Esophagus squamous epithelium (tissue), 5 donors: ENCODE measurements around the gene STX1A. TPM values are rescaled to one million over a fixed set of nuclear protein-coding genes. Genes with fewer than 3 reads are reported as not detected.

Experiments
- DNase-seq: peaks from one replicate; lab custom pipeline; 2025; lab: John Stamatoyannopoulos, UW
- H3K27ac ChIP-seq, 4 donors: fragments of 200-600 bp; sonication (generic); one replicate each; pipeline ENCODE4 v1.5.1; 2016 to 2019; ENCODE audit warnings: mild to moderate bottlenecking in 1 of 4
- H3K27me3 ChIP-seq, 4 donors: fragments of 200-600 bp; sonication (generic); 1 replicate in 3 of 4; 2 replicates in 1 of 4; pipeline versions ENCODE4 v1.5.1 to v1.6.0; 2017 to 2021; ENCODE audit warnings: antibody characterized with exemption in 1 of 4
- H3K36me3 ChIP-seq, 3 donors: fragments of 200-600 bp; sonication (generic); one replicate each; pipeline ENCODE4 v1.5.1; 2016 to 2019
- H3K4me1 ChIP-seq, 3 donors: fragments of 200-600 bp; sonication (generic); one replicate each; pipeline ENCODE4 v1.5.1; 2017 to 2019
- H3K4me3 ChIP-seq, 4 donors: fragments of 200-600 bp; sonication (generic); 1 replicate in 3 of 4; 2 replicates in 1 of 4; pipeline ENCODE4 v1.5.1; 2016 to 2019; ENCODE audit warnings: mild to moderate bottlenecking in 2 of 4, moderate library complexity in 1 of 4
- H3K9me3 ChIP-seq, 3 donors: fragments of 200-600 bp; sonication (generic); one replicate each; pipeline ENCODE4 v1.5.1; 2016 to 2019
- POLR2A ChIP-seq, 4 donors: fragments of 450-650 bp; IDR thresholded peaks; one replicate each; pipeline ENCODE4 v1.6.1; 2017; ENCODE audit warnings: antibody characterized with exemption in 4 of 4, mild to moderate bottlenecking in 4 of 4, moderate library complexity in 3 of 4
- WGBS, 2 donors: methylation state at CpG; one replicate each; pipeline ENCODE4 v1.1.5; 2018; 5-methylcytosine and 5-hydroxymethylcytosine counted together
- intact Hi-C: fragments of 100-400 bp; cut with DNase I; formaldehyde crosslinking; loops from one replicate; pipeline ENCODE4 v1.15.0; 2022
- total RNA-seq, 4 donors: library from RNA; depleted of rRNA; stranded (reverse); fragments of >200 nt; gene quantifications; one replicate each; pipeline ENCODE4 v1.1.0, GENCODE V29; 2016
- TF ChIP-seq, protein P1 (sequence below), 6 experiments: fragments of 450-650 bp in 4 of 6; fragments of 200-600 bp in 2 of 6; sonication (generic) in 2 of 6; IDR thresholded peaks; one replicate each; pipeline ENCODE4 v1.5.1; 2016 to 2019; ENCODE audit warnings: antibody characterized with exemption in 6 of 6, mild to moderate bottlenecking in 4 of 6, moderate library complexity in 4 of 6
- donor health status: DM: yes; HTN: yes; CAD: no.

Gene STX1A
- total RNA-seq, 4 donors from 2014 or later = 0.94 to 4.0 (median 1.8) TPM

DNA sequence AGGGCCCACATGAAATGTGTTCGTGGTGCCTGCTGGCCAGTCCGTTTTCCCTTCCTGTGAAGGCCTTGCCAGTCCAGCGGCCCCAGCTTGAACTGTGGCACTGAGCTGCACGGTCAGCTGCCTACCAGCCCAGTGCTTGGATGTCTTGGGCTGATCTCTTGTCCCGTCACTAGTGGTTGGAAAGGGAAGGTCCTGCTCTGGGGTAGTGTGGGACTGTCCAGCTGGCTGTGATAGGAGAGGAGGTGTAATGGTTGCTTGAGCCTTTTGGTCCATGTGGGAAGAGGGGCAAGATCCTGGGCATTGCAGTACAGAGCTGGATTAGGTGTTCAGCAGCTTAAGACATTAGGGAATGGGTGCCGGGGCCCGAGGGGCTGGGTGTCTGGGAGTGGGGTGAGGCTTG lies 21.1 kb downstream of the STX1A start:
- H3K4me3 ChIP-seq = no peak overlapping the region
- WGBS, 2 donors = 83 to 88% methylated on average over 3 to 7 of the region's 7 CpGs
- H3K27me3 ChIP-seq = no peaks in the 10 kb centered on the region
- H3K36me3 ChIP-seq = peaks cover 16 to 93% (median 31%) of the 10 kb centered on the region in 3 donors
- no peak overlapping the region for H3K27ac ChIP-seq
- intact Hi-C loops = loop anchor here (10.0 kb wide), 1 partner anchor 244 kb away; no protein-coding TSS in a partner anchor
- no peak for DNase-seq
- TF ChIP-seq, protein P1, sequence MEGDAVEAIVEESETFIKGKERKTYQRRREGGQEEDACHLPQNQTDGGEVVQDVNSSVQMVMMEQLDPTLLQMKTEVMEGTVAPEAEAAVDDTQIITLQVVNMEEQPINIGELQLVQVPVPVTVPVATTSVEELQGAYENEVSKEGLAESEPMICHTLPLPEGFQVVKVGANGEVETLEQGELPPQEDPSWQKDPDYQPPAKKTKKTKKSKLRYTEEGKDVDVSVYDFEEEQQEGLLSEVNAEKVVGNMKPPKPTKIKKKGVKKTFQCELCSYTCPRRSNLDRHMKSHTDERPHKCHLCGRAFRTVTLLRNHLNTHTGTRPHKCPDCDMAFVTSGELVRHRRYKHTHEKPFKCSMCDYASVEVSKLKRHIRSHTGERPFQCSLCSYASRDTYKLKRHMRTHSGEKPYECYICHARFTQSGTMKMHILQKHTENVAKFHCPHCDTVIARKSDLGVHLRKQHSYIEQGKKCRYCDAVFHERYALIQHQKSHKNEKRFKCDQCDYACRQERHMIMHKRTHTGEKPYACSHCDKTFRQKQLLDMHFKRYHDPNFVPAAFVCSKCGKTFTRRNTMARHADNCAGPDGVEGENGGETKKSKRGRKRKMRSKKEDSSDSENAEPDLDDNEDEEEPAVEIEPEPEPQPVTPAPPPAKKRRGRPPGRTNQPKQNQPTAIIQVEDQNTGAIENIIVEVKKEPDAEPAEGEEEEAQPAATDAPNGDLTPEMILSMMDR (IDR thresholded peaks at IDR 0.05) = no peak
- no peak for TF ChIP-seq POLR2A (IDR thresholded peaks at IDR 0.05)
- H3K9me3 ChIP-seq = no peaks in the 10 kb centered on the region
- H3K4me1 ChIP-seq = peaks cover 0 to under 1% (median 0%) of the 10 kb centered on the region in 3 donors

DNA sequence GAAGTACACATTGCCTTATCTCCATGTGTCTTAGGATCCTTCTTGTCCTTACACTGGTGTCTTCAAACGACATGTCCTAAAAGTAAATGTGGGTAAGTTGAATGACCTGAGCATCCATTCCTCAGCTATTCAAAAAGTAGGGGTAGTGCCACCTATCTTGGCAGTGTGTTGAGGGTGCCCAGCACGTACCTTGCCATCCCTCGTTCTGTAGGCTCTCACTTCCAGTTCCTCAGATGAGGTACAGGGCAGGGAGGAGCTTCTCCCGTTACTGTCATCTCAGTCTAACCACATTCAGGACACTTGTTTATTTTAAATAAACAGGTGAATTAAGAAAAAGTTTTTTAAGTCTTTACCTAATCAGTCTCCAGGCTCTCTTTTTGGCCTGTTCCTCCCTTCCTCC lies 23.1 kb downstream of the STX1A start:
- H3K36me3 ChIP-seq = peaks cover 27 to 99% (median 37%) of the 10 kb centered on the region in 3 donors
- no peak overlapping the region for H3K27ac ChIP-seq
- H3K9me3 ChIP-seq = no peaks in the 10 kb centered on the region
- H3K4me1 ChIP-seq = no peaks in the 10 kb centered on the region
- no peak for DNase-seq
- no peak overlapping the region for H3K4me3 ChIP-seq
- intact Hi-C loops = loop anchor here (10.0 kb wide), 1 partner anchor 242 kb away; no protein-coding TSS in a partner anchor
- TF ChIP-seq, protein P1 (IDR thresholded peaks at IDR 0.05) = no peak
- no peak for TF ChIP-seq POLR2A (IDR thresholded peaks at IDR 0.05)
- 87 to 93% methylated on average over 4 of the region's 4 CpGs for WGBS, 2 donors
- no peaks in the 10 kb centered on the region for H3K27me3 ChIP-seq

DNA sequence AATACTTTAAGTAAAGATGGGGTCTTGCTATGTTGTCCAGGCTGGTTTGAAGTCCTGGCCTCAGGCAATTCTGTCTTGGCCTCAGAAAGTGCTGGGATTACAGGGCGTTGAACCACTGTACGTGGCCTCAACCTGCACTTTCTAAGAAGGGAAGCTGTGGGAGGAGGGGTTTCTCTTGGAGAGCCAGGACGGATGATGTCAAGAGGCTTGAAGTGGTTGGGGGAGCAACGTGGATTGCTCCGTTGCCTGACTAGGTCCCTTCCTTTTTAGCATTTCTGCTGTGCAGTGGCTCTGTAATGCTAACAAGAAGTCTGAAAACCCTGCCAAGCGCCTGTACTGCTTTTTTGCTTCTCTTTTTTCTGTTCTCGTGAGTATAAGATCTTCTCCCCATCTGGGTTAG lies 28.8 kb downstream of the STX1A start:
- Histone ChIP-seq H3K27ac (no peak overlapping the region), H3K9me3 (no peaks in the 10 kb centered on the region), H3K27me3 (no peaks in the 10 kb centered on the region), H3K36me3 (peaks cover 20 to 99% (median 32%) of the 10 kb centered on the region in 3 donors), H3K4me1 (no peaks in the 10 kb centered on the region), H3K4me3 (no peak overlapping the region)
- whole genome bisulfite sequencing, 2 donors = 76 to 77% methylated on average over 6 of the region's 7 CpGs
- TF ChIP-seq POLR2A (IDR thresholded peaks at IDR 0.05) = no peak
- TF ChIP-seq, protein P1 (IDR thresholded peaks at IDR 0.05) = no peak
- no peak for DNase-seq
- intact Hi-C loops = loop anchor here (10.0 kb wide), 1 partner anchor 236 kb away; no protein-coding TSS in a partner anchor

DNA sequence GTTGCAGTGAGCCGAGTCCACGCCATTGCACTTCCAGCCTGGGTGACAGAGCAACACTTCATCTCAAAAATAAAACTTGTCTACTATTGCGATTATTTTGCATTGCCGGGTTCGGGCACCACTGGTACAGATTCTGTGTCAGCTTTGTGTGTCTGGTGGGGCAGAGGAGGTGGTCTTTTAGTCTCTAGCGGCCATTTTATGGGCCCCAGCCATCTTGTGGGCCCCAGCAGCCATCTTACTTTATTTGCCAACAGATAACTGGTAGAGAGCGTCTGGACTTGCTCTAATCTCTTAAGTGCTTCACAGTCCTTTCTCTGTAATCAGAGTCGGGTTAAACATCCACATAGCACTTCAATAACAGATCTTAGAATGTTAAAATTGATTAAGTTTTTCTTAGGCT lies 31.2 kb downstream of the STX1A start:
- TF ChIP-seq POLR2A (IDR thresholded peaks at IDR 0.05) = no peak
- TF ChIP-seq, protein P1 (IDR thresholded peaks at IDR 0.05) = no peak
- intact Hi-C loops = no loop called here
- 86 to 95% methylated on average over 8 of the region's 8 CpGs for WGBS, 2 donors
- Histone ChIP-seq H3K4me3 (no peak overlapping the region), H3K9me3 (no peaks in the 10 kb centered on the region), H3K27ac (no peak overlapping the region), H3K27me3 (no peaks in the 10 kb centered on the region), H3K4me1 (peaks cover 4 to 15% (median 6%) of the 10 kb centered on the region in 3 donors), H3K36me3 (peaks cover 9 to 76% (median 12%) of the 10 kb centered on the region in 3 donors)
- no peak for DNase-seq

DNA sequence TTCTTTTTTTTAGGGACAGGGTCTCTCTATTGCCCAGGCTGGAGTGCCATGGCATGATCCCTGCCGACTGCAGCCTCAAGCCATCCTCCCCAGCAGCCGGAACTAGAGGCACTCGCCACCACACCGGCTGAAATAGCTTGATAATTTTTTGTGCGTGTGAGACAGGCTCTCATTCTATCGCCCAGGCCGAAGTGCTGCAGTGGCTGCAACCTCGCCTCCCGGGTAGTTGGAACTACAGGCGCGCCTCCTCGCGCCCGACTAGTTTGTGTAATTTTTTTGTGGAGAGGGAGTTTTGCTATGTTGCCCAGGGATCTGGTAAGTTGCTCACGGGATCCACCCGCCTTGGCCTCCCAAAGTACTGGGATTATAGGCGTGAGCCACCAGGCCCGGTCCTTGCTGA lies 34.2 kb downstream of the STX1A start:
- DNase-seq = no peak
- TF ChIP-seq, protein P1 (IDR thresholded peaks at IDR 0.05) = no peak
- TF ChIP-seq POLR2A (IDR thresholded peaks at IDR 0.05) = no peak
- Histone ChIP-seq H3K27me3 (no peaks in the 10 kb centered on the region), H3K27ac (no peak overlapping the region), H3K4me3 (no peak overlapping the region), H3K36me3 (peaks cover 0 to 51% (median 4%) of the 10 kb centered on the region in 3 donors), H3K4me1 (peaks cover 26 to 41% (median 26%) of the 10 kb centered on the region in 3 donors), H3K9me3 (no peaks in the 10 kb centered on the region)
- intact Hi-C loops = no loop called here
- WGBS, 2 donors = 96% methylated on average over 18 of the region's 18 CpGs
